ENCODE measurements around the gene NTF4. TPM values are rescaled to one million over a fixed set of nuclear protein-coding genes. Genes with fewer than 3 reads are reported as not detected.
A peak's percentile ranks its signal among the peaks of the same experiment; 100 is the strongest.

The NTF4 gene
- total RNA-seq, 1 experiment from 2014 or later = 1.7 TPM

- Histone ChIP-seq H3K27me3 (ENCODE audit: insufficient read depth, low read length) (no peaks in the 10 kb centered on the region), H2AFZ (ENCODE audit: low read depth, low read length, poor library complexity, severe bottlenecking) (no peak overlapping the region), H3K4me1 (ENCODE audit: control insufficient read depth in 1 of 2, insufficient read depth in 2 of 2, low read length in 2 of 2) (peaks cover 30 to 58% of the 10 kb centered on the region in 2 experiments), H3K36me3 (ENCODE audit: control insufficient read depth in 1 of 2, insufficient read depth in 2 of 2, low read length in 2 of 2) (no peaks in the 10 kb centered on the region), H4K20me1 (ENCODE audit: insufficient read depth) (no peaks in the 10 kb centered on the region), H3K79me2 (ENCODE audit: insufficient read depth, low read length) (no peaks in the 10 kb centered on the region), H3K4me2 (ENCODE audit: low read length) (peak overlapping the region; percentile 89; the same call in 1 of the 2 replicates), H3K27ac (ENCODE audit: low read depth, low read length) (no peak overlapping the region), H3K9ac (ENCODE audit: low read length) (no peak overlapping the region), H3K9me2 (ENCODE audit: insufficient read depth) (no peaks in the 10 kb centered on the region), H3K4me3 (replicated peaks in 1 of 2; ENCODE audit: low read depth in 1 of 2, low read length in 2 of 2) (no peak overlapping the region), H3K9me3 (ENCODE audit: control insufficient read depth in 1 of 2, insufficient read depth in 1 of 2, low read depth in 1 of 2, low read length in 2 of 2) (no peaks in the 10 kb centered on the region)
- no peak for ATAC-seq
- RAD21 ChIA-PET (ENCODE audit: low non-redundant PET in 1 of 2, low total read pairs in 2 of 2, uncharacterized antibody in 2 of 2, unreplicated experiment in 2 of 2) = no interaction called here
- POLR2A ChIA-PET = no interaction called here
- DNase-seq (ENCODE audit: low read depth, low spot score) = no peak
- intact Hi-C loops (cut with micrococcal nuclease) = no loop called here
- no TSS peak for BruUV-seq (replicated peaks)
- CTCF ChIA-PET = interaction anchor here (1.8 kb wide), 1 partner anchor 8 kb away, joined by 18 read pairs; no protein-coding TSS in a partner anchor
- no peak for TF ChIP-seq YY1 (IDR thresholded peaks at IDR 0.05; ENCODE audit: extremely low read depth, insufficient replicate concordance, low read depth, low read length)
- no peak for TF ChIP-seq ELF1 (IDR thresholded peaks at IDR 0.05; ENCODE audit: borderline replicate concordance, low read depth)
- 0 out of 2 replicates have a peak, but pooled peaks have one; percentile 14 for TF ChIP-seq POLR2AphosphoS5 (IDR thresholded peaks at IDR 0.05; ENCODE audit: low read depth, low read length)
- TF ChIP-seq REST (IDR thresholded peaks at IDR 0.05; ENCODE audit: low read depth) = no peak
- no peak for TF ChIP-seq CEBPB (IDR thresholded peaks at IDR 0.05; ENCODE audit: low read depth)
- TF ChIP-seq ZFX (IDR thresholded peaks at IDR 0.05) = no peak
Observed at GRCh38 chr19:49065905-49066512, 1.4 kb upstream of the NTF4 start.
